B cell (primary cell): Measurements from ENCODE around the gene NOC4L. TPM values are rescaled to one million over a fixed set of nuclear protein-coding genes. Genes with fewer than 3 reads are reported as not detected.

Experiments used
- ATAC-seq: fragments of 200-7000 bp; cut with Tn5 transposase; one replicate; pipeline ENCODE4 v1.10.0; 2021; ENCODE audit warnings: low read depth, mild to moderate bottlenecking, moderate number of reproducible peaks, moderate library complexity
- CTCF ChIA-PET: fragments of 350-600 bp; sonication (Branson Sonifier 250); formaldehyde crosslinking; loops from one replicate; lab custom pipeline; 2021; ENCODE audit warnings: antibody characterized with exemption, inconsistent platforms; lab: Charles Lee
- POLR2A ChIA-PET: fragments of 350-600 bp; sonication (Branson Sonifier 250); formaldehyde crosslinking; loops from one replicate; lab custom pipeline; 2021; ENCODE audit warnings: antibody characterized with exemption; lab: Charles Lee
- DNase-seq: peaks from one replicate; pipeline ENCODE4 v3.0.0; 2013
- H2AFZ ChIP-seq: 2 replicates; pipeline ENCODE4 v1.6.1; 2012; ENCODE audit warnings: mild to moderate bottlenecking, low read depth, low read length; ENCODE audit not compliant: insufficient read depth, poor library complexity, severe bottlenecking
- H3K27ac ChIP-seq, 2 donors: 1 replicate in 1 of 2; 2 replicates in 1 of 2; pipeline ENCODE4 v1.5.1; 2012 to 2013; ENCODE audit warnings: low read length in 2 of 2, mild to moderate bottlenecking in 2 of 2, moderate library complexity in 1 of 2
- H3K27me3 ChIP-seq, 4 experiments: fragments of 200-600 bp in 1 of 4; sonication (generic) in 1 of 4; replicated peaks in 1 of 4; 1 replicate in 2 of 4; 2 replicates in 2 of 4; pipeline versions ENCODE4 v1.6.1 to v1.7.0; 2013 to 2016; ENCODE audit warnings: low read length in 3 of 4, mild to moderate bottlenecking in 2 of 4, mixed read lengths in 1 of 4, moderate library complexity in 1 of 4; ENCODE audit not compliant: insufficient read depth in 4 of 4, control insufficient read depth in 3 of 4; ENCODE audit errors: control extremely low read depth in 1 of 4
- H3K36me3 ChIP-seq, 2 experiments: replicated peaks in 1 of 2; 1 replicate in 1 of 2; 2 replicates in 1 of 2; pipeline versions ENCODE4 v1.6.1 to v1.7.1; 2013; ENCODE audit warnings: low read length in 1 of 2; ENCODE audit not compliant: insufficient read depth in 2 of 2, control insufficient read depth in 1 of 2; ENCODE audit errors: control extremely low read depth in 1 of 2, extremely low read depth in 1 of 2
- H3K4me1 ChIP-seq, 2 donors: fragments of 200-600 bp in 1 of 2; sonication (generic) in 1 of 2; 1 replicate in 1 of 2; 2 replicates in 1 of 2; pipeline versions ENCODE4 v1.5.1 to v1.6.1; 2013 to 2017; ENCODE audit warnings: low read length in 2 of 2; ENCODE audit not compliant: control insufficient read depth in 2 of 2, insufficient read depth in 2 of 2
- H3K4me2 ChIP-seq: replicated peaks from 2 replicates; pipeline ENCODE3; 2012; ENCODE audit warnings: mild to moderate bottlenecking, low read depth, low read length; ENCODE audit not compliant: poor library complexity, severe bottlenecking
- H3K4me3 ChIP-seq, 5 experiments: fragments of 200-600 bp in 1 of 5; sonication (generic) in 1 of 5; 1 replicate in 3 of 5; 2 replicates in 2 of 5; pipeline versions ENCODE4 v1.5.1 to v1.7.0; 2011 to 2016; ENCODE audit warnings: low read length in 4 of 5, mild to moderate bottlenecking in 4 of 5, low read depth in 2 of 5, control low read depth in 1 of 5, moderate library complexity in 1 of 5; ENCODE audit not compliant: insufficient read depth in 1 of 5; ENCODE audit errors: control extremely low read depth in 1 of 5, extremely low read depth in 1 of 5
- H3K79me2 ChIP-seq: fragments of 200-600 bp; sonication (generic); one replicate; pipeline ENCODE4 v1.6.0; 2016; ENCODE audit warnings: low read length; ENCODE audit not compliant: control insufficient read depth, insufficient read depth
- H3K9ac ChIP-seq: fragments of 200-600 bp; sonication (generic); 2 replicates; pipeline ENCODE4 v1.6.1; 2017; ENCODE audit warnings: mild to moderate bottlenecking, low read length, moderate library complexity
- H3K9me3 ChIP-seq, 3 donors: one replicate each; pipeline versions ENCODE4 v1.6.1 to v1.7.1; 2013; ENCODE audit warnings: low read length in 2 of 3; ENCODE audit not compliant: control insufficient read depth in 2 of 3, insufficient read depth in 1 of 3; ENCODE audit errors: control extremely low read depth in 1 of 3
- H4K20me1 ChIP-seq: 2 replicates; pipeline ENCODE4 v1.6.0; 2012; ENCODE audit warnings: mild to moderate bottlenecking, low read length; ENCODE audit not compliant: insufficient read depth, control insufficient read depth, poor library complexity, severe bottlenecking
- H3K27ac Mint-ChIP-seq: one replicate; pipeline ENCODE4 v1.8.0; 2021; ENCODE audit warnings: mixed read lengths
- H3K27me3 Mint-ChIP-seq: one replicate; pipeline ENCODE4 v1.8.0; 2021; ENCODE audit warnings: mixed read lengths
- H3K4me1 Mint-ChIP-seq: one replicate; pipeline ENCODE4 v1.8.0; 2021; ENCODE audit warnings: mixed read lengths
- H3K4me3 Mint-ChIP-seq: one replicate; pipeline ENCODE4 v1.8.0; 2021; ENCODE audit warnings: mixed read lengths
- H3K9me3 Mint-ChIP-seq: one replicate; pipeline ENCODE4 v1.8.0; 2022; ENCODE audit warnings: mixed read lengths; ENCODE audit not compliant: insufficient read depth
- EZH2 ChIP-seq: IDR thresholded peaks from 2 replicates; pipeline ENCODE4 v1.6.1; 2012; ENCODE audit warnings: borderline replicate concordance, low read depth, mild to moderate bottlenecking, moderate library complexity, low read length; ENCODE audit not compliant: insufficient read depth, poor library complexity, severe bottlenecking
- WGBS: methylation state at CpG from one replicate; pipeline ENCODE4 v1.1.5; 2013; ENCODE audit warnings: missing lambda C conversion rate; ENCODE audit not compliant: insufficient coverage; 5-methylcytosine and 5-hydroxymethylcytosine counted together
- intact Hi-C: fragments of 100-400 bp; cut with micrococcal nuclease; formaldehyde crosslinking; loops from one replicate; pipeline ENCODE4 v1.10.0; 2022
- polyA plus RNA-seq: library from polyadenylated mRNA; depleted of rRNA; stranded (reverse); fragments of >200 nt; gene quantifications from 2 replicates; pipeline ENCODE4 v1.2.3, GENCODE V29; 2012
- total RNA-seq, 2 donors: library from RNA; stranded (reverse); fragments of 120-200 nt in 1 of 2; gene quantifications; 1 replicate in 1 of 2; 2 replicates in 1 of 2; pipeline versions ENCODE4 v1.2.3 to v1.2.4, GENCODE V29; 2013 to 2022
- TF ChIP-seq, protein P1 (sequence below): fragments of 200-600 bp; IDR thresholded peaks from one replicate; pipeline ENCODE4 v1.8.0; 2022; ENCODE audit warnings: antibody characterized with exemption, mild to moderate bottlenecking

NOC4L gene
- total and polyA plus RNA-seq, 2 donors (not counting 1 experiment from before 2014, with no cell fraction given) = 13.1 to 21.9 TPM

DNA sequence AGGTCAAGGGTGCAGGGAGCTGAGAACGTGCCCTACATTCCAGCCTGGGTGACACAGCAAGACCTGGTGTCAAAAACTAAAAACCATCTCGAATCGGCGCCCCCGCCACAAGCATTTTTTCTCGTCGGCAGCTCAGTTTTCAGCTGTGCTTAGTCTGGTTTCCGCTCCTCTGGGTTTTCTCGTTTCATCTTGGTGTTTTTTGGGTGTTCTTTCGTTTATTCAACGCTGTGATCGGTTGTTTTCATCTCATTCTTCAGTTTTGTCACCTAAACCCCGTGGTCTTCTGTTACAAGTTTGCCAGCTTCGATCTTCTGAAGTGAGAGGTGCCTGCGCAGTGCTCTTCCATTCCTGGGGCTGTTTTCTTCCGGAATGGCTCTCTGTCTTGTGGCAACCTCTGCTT lies 41.4 kb downstream of the NOC4L start:
- DNase-seq (no peak), ATAC-seq (no peak)
- H3K4me2 ChIP-seq = peak overlapping the region; percentile 46
- H3K4me1 ChIP-seq = peaks cover 27 to 36% of the 10 kb centered on the region in 2 donors
- H3K27ac ChIP-seq = no peak overlapping the region
- no peaks in the 10 kb centered on the region for H3K27me3 ChIP-seq
- 60% methylated on average over 10 of the region's 16 CpGs for WGBS
- H3K9ac ChIP-seq = no peak overlapping the region
- Mint-ChIP-seq H3K9me3 (peaks cover 6% of the 10 kb centered on the region), H3K27me3 (peaks cover 4% of the 10 kb centered on the region), H3K4me3 (no peak overlapping the region), H3K4me1 (peaks cover 11% of the 10 kb centered on the region), H3K27ac (no peak overlapping the region)
- H3K79me2 ChIP-seq = no peaks in the 10 kb centered on the region
- H3K9me3 ChIP-seq = peaks cover 0 to 74% (median 0%) of the 10 kb centered on the region in 3 donors
- no peaks in the 10 kb centered on the region for H4K20me1 ChIP-seq
- no peaks in the 10 kb centered on the region for H3K36me3 ChIP-seq
- no peak for TF ChIP-seq EZH2
- TF ChIP-seq, protein P1, sequence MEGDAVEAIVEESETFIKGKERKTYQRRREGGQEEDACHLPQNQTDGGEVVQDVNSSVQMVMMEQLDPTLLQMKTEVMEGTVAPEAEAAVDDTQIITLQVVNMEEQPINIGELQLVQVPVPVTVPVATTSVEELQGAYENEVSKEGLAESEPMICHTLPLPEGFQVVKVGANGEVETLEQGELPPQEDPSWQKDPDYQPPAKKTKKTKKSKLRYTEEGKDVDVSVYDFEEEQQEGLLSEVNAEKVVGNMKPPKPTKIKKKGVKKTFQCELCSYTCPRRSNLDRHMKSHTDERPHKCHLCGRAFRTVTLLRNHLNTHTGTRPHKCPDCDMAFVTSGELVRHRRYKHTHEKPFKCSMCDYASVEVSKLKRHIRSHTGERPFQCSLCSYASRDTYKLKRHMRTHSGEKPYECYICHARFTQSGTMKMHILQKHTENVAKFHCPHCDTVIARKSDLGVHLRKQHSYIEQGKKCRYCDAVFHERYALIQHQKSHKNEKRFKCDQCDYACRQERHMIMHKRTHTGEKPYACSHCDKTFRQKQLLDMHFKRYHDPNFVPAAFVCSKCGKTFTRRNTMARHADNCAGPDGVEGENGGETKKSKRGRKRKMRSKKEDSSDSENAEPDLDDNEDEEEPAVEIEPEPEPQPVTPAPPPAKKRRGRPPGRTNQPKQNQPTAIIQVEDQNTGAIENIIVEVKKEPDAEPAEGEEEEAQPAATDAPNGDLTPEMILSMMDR = no peak
- ChIA-PET POLR2A (no interaction called here), CTCF (no interaction called here)
- H3K4me3 ChIP-seq = peak overlapping the region in 1 of 5 experiments; percentile 1
- intact Hi-C loops = no loop called here
- peak overlapping the region; percentile 45 for H2AFZ ChIP-seq

DNA sequence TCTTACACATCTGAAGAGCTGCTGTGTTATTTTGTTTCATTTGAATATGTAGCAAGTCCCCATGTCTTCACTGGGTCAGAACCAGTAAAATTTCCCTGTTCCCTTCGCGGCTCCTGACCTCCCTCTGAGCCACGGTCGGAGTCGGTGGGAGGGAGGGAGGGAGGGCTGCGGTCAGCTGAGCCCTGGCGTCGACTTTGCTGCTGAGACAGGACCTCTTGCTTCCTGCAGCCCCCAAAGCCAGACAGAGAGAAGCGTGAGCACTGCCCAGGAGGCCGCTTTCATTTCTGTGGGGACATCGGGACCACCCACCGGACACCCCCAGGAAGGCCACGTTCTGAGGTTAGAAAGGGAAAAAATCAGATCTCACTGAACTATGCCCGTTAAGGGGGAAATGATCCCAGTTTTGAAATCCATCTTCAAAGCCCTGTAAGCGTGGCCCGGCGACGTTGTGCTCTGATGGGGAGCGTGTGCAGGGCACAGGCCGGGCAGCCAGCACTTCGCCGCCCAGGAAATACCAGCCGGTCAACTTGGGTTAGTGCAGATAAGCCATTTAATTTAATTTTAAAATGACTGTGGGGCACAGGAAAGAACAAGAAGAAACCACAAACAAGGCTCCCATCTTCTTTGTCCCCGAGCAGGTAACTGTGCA lies 42.1 kb downstream of the NOC4L start:
- H2AFZ ChIP-seq = peak overlapping the region; percentile 45
- peaks cover 0 to 70% (median 0%) of the 10 kb centered on the region in 3 donors for H3K9me3 ChIP-seq
- 41% methylated on average over 18 of the region's 24 CpGs for WGBS
- Mint-ChIP-seq H3K4me3 (no peak overlapping the region), H3K9me3 (peaks cover 6% of the 10 kb centered on the region), H3K27ac (no peak overlapping the region), H3K4me1 (peaks cover 14% of the 10 kb centered on the region), H3K27me3 (peaks cover under 1% of the 10 kb centered on the region)
- no peak overlapping the region for H3K9ac ChIP-seq
- H3K4me1 ChIP-seq = peaks cover 29 to 40% of the 10 kb centered on the region in 2 donors
- intact Hi-C loops = no loop called here
- H3K4me3 ChIP-seq = peak overlapping the region in 1 of 5 experiments; percentile 1
- no peaks in the 10 kb centered on the region for H3K27me3 ChIP-seq
- H4K20me1 ChIP-seq = no peaks in the 10 kb centered on the region
- DNase-seq = no peak
- H3K36me3 ChIP-seq = no peaks in the 10 kb centered on the region
- ChIA-PET POLR2A (no interaction called here), CTCF (no interaction called here)
- TF ChIP-seq EZH2 = no peak
- TF ChIP-seq, protein P1 = no peak
- ATAC-seq = no peak
- H3K27ac ChIP-seq = no peak overlapping the region
- H3K79me2 ChIP-seq = no peaks in the 10 kb centered on the region
- H3K4me2 ChIP-seq = peak overlapping the region; percentile 46
